HG03196 (cell line): ENCODE results near the gene CLCN2.
A peak's percentile ranks its signal among the peaks of the same experiment; 100 is the strongest.

ENCODE experiments used
- ATAC-seq: cut with Tn5 transposase; IDR thresholded peaks from one replicate; pipeline ENCODE4 v1.9.1; 2021; ENCODE audit not compliant: unreplicated experiment

The CLCN2 gene

DNA sequence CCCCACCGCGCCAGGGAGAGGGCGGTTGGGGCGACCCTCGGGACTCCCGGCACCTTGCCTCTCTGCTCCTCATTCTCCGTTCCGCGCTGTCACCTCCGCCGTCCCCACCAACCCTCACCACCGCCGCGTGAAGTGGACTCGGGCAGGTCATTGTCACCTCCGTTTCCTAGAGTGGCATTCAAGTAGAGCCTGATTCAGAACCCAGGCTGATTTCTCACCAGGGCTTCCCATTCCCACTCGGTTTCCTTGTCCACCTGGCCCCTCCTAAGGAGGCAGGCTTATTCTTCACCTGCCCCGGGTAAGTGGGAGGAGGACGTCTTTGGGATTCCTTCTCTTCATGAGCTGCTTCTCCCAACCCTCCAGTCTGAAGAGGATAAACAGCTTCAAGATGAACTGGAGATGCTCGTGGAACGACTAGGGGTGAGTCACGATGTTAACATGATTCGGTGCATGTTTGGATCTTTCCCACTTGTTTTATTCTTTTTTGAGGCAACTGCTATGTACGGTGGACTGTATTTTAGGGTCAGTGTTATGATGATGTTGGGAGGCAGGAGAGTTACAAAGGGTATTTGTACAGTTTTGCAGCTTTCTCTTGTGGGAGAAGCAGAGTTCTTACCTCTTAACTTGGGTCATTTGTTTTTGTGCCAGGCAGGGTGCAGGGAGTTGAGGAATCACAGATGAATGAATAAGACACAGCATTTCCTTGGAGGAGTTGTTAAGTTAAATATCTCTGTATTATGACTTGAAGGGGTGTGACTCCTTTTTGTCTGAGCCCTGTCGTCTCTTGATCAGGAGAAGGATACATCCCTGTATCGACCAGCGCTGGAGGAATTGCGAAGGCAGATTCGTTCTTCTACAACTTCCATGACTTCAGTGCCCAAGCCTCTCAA, 61.7 kb downstream of the CLCN2 start:
- ATAC-seq: no peak

- ATAC-seq: peak; percentile 89
Measured at GRCh38 chr3:184298759-184299487, 62.5 kb downstream of the CLCN2 start, which contains the start of gene PSMD2. TSS of gene PSMD2 (plus strand) at chr3:184299241. CDS start at chr3:184299267, 26 bp downstream.

GRCh38 chr3:184296616-184297015, 64.8 kb downstream of the CLCN2 start:
- ATAC-seq: no peak
